ENCODE results near the gene KCNK13.

Gene KCNK13

DNA sequence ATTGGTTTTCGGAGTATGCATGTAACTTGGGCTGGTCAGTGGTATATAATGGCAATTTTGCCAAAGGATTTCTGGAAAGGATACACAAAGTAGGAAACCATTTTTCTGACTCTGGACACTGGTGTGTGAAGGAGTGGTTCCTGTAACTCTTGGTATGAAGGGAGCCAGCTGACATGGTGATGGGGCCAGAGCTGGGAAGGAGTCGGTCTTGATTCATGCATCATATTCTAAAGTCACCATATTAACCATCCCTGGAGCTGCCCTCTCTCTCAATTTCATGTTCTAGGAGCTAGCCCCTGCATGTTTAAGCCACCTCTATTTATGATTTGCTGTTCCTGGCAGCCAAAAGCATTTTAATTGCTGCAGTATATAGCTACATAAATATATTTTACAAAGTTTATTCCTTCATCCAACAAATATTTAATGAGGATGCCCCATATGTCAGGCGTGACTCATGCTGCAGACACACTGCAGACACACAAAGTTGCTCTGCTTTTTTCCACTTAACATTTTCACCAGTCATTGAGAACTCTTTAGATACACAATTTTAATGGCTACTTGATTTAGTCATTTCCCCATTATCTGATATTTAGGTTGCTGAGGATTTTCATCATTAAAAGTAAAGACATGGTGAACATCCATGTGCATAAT lies 115.9 kb downstream of the KCNK13 start:
- no peak for FAIRE-seq
- TF ChIP-seq POLR2AphosphoS5 (IDR thresholded peaks at IDR 0.05; ENCODE audit: low read depth, low read length) (no peak), POU2F2 (IDR thresholded peaks at IDR 0.05; ENCODE audit: low read depth, low read length) (no peak), PAX5 (IDR thresholded peaks at IDR 0.05; ENCODE audit: insufficient read depth, low read length, severe bottlenecking) (no peak)
- DNase-seq (ENCODE audit: insufficient read length, low spot score), result no peak

DNA sequence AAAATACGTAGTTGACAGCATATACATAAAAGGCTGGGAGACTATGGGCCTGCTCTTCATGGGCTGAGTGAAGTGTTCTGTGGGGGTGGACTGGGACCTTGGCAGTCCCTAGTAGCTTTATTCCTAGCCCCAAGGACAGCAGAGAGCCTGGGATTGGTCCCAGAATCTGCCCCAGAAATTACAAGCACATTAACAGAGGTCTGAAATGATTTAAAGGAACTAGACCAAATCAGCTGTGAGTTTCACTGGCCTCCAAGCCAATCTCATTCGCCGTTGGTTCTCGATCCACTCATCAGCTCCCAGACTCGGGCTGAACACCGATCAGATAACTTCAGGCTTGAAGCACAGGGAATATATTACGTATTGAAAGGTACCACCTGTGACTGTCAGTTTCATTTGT lies 117.6 kb downstream of the KCNK13 start:
- no peak for FAIRE-seq
- no peak for DNase-seq (ENCODE audit: insufficient read length, low spot score)
- TF ChIP-seq SPI1 (IDR thresholded peaks at IDR 0.05; ENCODE audit: low read depth, low read length) (no peak), POLR2AphosphoS5 (IDR thresholded peaks at IDR 0.05; ENCODE audit: low read depth, low read length) (no peak), PAX5 (IDR thresholded peaks at IDR 0.05; ENCODE audit: insufficient read depth, low read length, severe bottlenecking) (no peak), POU2F2 (IDR thresholded peaks at IDR 0.05; ENCODE audit: low read depth, low read length) (no peak), TAF1 (IDR thresholded peaks at IDR 0.05; ENCODE audit: low read depth, low read length) (no peak), POLR2A (IDR thresholded peaks at IDR 0.05; ENCODE audit: low read depth, low read length) (no peak)

DNA sequence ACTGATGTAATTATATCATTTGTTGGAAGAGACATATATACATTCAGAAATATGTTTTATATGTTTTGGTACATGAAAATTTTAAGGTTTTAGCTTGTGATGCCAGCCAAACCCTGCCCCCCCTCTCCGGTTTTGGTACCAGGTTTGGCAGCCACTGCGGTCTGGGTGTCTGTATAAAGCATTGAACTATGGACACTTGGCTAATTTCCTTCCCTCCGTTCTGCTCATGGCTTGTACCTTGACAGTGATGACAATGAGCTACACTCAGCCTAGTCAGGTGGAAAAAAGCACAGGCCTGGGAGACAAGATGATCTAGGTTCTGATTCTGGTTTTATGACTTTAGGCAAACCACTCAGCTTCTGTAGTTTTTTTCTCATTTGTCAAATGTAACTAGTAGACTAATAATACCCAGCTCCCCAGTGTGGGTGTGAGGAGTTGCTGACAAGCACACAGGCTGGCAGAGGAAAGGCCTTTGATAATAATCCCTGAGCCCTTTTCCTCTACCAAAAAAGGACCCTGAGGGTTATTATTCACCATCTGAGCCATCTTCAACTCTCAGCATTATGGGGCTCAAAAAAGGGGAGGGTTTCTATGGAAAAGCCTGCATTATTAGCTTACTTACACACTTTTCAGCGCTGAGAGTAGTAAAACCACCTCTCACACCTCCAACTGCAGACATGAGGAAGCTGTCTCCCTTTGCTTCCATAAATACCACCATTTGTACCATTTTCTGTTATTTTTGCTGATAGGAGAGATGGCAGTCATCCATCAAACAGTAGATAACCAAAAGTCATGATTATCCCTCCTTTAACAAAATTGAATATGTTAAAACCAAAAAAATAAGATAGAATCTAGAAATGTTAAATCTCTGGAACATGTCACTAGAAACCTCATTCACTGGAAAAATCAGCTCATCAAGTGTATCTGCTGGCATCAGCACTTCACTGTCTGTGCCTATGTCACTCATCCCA lies 118.3 kb downstream of the KCNK13 start:
- FAIRE-seq (no peak), DNase-seq (ENCODE audit: insufficient read length, low spot score) (no peak)
- TF ChIP-seq PAX5 (IDR thresholded peaks at IDR 0.05; ENCODE audit: insufficient read depth, low read length, severe bottlenecking) (no peak), POLR2AphosphoS5 (IDR thresholded peaks at IDR 0.05; ENCODE audit: low read depth, low read length) (no peak), TAF1 (IDR thresholded peaks at IDR 0.05; ENCODE audit: low read depth, low read length) (no peak), SPI1 (IDR thresholded peaks at IDR 0.05; ENCODE audit: low read depth, low read length) (no peak), POLR2A (IDR thresholded peaks at IDR 0.05; ENCODE audit: low read depth, low read length) (no peak), POU2F2 (IDR thresholded peaks at IDR 0.05; ENCODE audit: low read depth, low read length) (no peak)

DNA sequence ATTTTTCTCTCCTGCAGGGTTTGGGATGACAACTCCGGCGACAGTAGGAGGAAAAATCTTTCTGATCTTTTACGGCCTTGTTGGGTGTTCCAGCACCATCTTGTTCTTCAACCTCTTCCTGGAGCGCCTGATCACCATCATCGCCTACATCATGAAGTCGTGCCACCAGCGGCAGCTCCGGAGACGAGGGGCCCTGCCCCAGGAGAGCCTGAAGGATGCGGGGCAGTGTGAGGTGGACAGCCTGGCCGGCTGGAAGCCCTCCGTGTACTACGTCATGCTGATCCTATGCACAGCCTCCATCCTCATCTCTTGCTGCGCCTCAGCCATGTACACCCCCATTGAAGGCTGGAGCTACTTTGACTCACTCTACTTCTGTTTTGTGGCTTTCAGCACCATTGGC lies 122.3 kb downstream of the KCNK13 start:
- FAIRE-seq (no peak), DNase-seq (ENCODE audit: insufficient read length, low spot score) (no peak)
- TF ChIP-seq POU2F2 (IDR thresholded peaks at IDR 0.05; ENCODE audit: low read depth, low read length), result no peak
- TF ChIP-seq SPI1 (IDR thresholded peaks at IDR 0.05; ENCODE audit: low read depth, low read length), result no peak
- no peak for TF ChIP-seq POLR2A (IDR thresholded peaks at IDR 0.05; ENCODE audit: low read depth, low read length)
- no peak for TF ChIP-seq POLR2AphosphoS5 (IDR thresholded peaks at IDR 0.05; ENCODE audit: low read depth, low read length)
- TF ChIP-seq PAX5 (IDR thresholded peaks at IDR 0.05; ENCODE audit: insufficient read depth, low read length, severe bottlenecking), result no peak
- no peak for TF ChIP-seq TAF1 (IDR thresholded peaks at IDR 0.05; ENCODE audit: low read depth, low read length)

DNA sequence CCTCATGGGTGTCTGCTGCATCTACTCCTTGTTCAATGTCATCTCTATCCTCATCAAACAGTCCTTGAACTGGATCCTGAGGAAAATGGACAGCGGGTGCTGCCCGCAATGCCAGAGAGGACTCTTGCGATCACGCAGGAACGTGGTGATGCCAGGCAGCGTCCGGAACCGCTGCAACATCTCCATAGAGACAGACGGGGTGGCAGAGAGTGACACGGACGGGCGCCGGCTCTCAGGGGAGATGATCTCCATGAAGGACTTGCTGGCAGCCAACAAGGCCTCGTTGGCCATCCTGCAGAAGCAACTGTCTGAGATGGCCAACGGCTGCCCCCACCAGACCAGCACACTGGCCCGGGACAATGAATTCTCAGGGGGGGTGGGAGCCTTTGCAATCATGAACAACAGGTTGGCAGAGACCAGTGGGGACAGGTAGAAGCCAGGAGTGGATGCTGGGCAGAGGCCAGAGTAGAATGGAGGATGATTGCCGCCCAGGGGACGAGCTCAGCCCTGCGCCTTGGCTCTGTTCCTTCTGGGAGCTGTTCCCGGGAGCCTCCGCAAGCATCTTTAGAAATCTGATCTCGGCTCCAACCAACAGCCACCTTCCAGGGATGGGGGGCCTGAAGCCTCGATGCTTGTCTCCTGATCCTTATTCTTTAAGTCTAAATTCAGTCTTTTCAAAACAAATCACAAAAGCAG lies 122.9 kb downstream of the KCNK13 start:
- FAIRE-seq (no peak), DNase-seq (ENCODE audit: insufficient read length, low spot score) (no peak)
- TF ChIP-seq PAX5 (IDR thresholded peaks at IDR 0.05; ENCODE audit: insufficient read depth, low read length, severe bottlenecking) (no peak), POU2F2 (IDR thresholded peaks at IDR 0.05; ENCODE audit: low read depth, low read length) (no peak), POLR2A (IDR thresholded peaks at IDR 0.05; ENCODE audit: low read depth, low read length) (no peak), POLR2AphosphoS5 (IDR thresholded peaks at IDR 0.05; ENCODE audit: low read depth, low read length) (no peak), TAF1 (IDR thresholded peaks at IDR 0.05; ENCODE audit: low read depth, low read length) (no peak), SPI1 (IDR thresholded peaks at IDR 0.05; ENCODE audit: low read depth, low read length) (no peak)

DNA sequence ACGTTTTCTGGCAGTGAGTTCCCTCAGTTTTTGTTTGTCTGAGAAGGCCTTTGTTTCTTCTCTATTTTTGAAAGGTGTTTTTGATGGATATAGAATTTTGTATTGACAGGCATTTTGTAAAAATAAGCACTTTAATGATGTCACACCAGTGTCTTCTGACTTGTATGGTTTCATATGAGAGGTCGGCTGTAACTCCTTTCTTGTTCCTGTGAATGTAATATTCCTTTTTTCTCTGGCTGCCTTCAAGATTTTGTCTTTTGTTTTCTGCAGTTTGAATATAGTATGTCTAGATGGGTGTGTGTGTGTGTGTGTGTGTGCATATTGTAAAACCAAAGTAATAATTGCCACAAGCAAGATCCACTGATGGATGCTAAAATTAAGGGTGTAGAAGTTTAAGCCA lies 126.8 kb downstream of the KCNK13 start:
- FAIRE-seq (no peak), DNase-seq (ENCODE audit: insufficient read length, low spot score) (no peak)

DNA sequence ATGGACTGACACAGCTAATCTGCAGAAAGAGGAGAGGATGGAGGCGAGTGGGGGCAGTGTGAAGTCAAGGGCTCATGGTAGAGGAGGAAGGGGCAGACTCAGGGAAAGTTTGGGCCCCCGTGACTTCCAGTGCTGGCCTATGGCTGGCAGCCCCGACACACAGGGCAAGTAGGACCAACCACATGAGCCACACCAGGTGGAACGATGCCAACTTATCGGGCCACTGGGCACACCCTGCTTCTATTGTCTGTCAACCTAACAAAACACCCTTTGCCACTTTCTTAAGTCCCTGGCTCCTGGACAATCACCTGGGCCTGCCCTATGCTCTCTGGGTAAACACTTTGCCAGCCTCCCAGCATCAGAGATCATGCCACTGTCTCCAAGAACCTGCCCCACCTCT lies 129.4 kb downstream of the KCNK13 start:
- no peak for TF ChIP-seq POLR2A (IDR thresholded peaks at IDR 0.05; ENCODE audit: low read depth, low read length)
- no peak for TF ChIP-seq PAX5 (IDR thresholded peaks at IDR 0.05; ENCODE audit: insufficient read depth, low read length, severe bottlenecking)
- TF ChIP-seq POLR2AphosphoS5 (IDR thresholded peaks at IDR 0.05; ENCODE audit: low read depth, low read length), result no peak
- no peak for TF ChIP-seq TAF1 (IDR thresholded peaks at IDR 0.05; ENCODE audit: low read depth, low read length)
- TF ChIP-seq SPI1 (IDR thresholded peaks at IDR 0.05; ENCODE audit: low read depth, low read length), result no peak
- TF ChIP-seq POU2F2 (IDR thresholded peaks at IDR 0.05; ENCODE audit: low read depth, low read length), result no peak
- FAIRE-seq, result no peak
- no peak for DNase-seq (ENCODE audit: insufficient read length, low spot score)

More for the DNA sequence above, 126.8 kb downstream of the KCNK13 start:
- no peak for TF ChIP-seq PAX5 (IDR thresholded peaks at IDR 0.05; ENCODE audit: insufficient read depth, low read length, severe bottlenecking)
- no peak for TF ChIP-seq POU2F2 (IDR thresholded peaks at IDR 0.05; ENCODE audit: low read depth, low read length)
- no peak for TF ChIP-seq POLR2AphosphoS5 (IDR thresholded peaks at IDR 0.05; ENCODE audit: low read depth, low read length)
- no peak for TF ChIP-seq SPI1 (IDR thresholded peaks at IDR 0.05; ENCODE audit: low read depth, low read length)
- TF ChIP-seq POLR2A (IDR thresholded peaks at IDR 0.05; ENCODE audit: low read depth, low read length), result no peak
- no peak for TF ChIP-seq TAF1 (IDR thresholded peaks at IDR 0.05; ENCODE audit: low read depth, low read length)

DNA sequence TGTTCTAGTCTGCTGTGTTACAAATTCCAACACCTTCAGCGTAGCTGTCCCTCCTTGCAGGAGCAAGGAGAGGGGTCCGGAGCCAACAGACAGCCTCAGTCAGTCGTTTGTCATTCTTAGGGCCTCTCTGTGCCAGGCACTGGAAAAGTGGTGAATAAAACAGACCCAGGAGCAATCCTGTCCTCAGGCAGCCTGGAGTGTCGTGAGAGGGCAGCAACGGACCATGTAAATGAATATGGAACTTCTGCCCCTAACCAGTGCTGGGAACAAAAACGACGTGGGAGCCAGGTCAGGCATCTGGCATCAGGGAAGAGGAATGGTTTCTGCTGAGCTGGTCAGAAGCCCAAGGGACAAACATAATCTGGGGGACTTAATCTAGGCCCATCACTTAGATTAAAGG lies 129.8 kb downstream of the KCNK13 start:
- no peak for FAIRE-seq
- DNase-seq (ENCODE audit: insufficient read length, low spot score), result no peak
- TF ChIP-seq POU2F2 (IDR thresholded peaks at IDR 0.05; ENCODE audit: low read depth, low read length), result no peak
- no peak for TF ChIP-seq PAX5 (IDR thresholded peaks at IDR 0.05; ENCODE audit: insufficient read depth, low read length, severe bottlenecking)
- no peak for TF ChIP-seq SPI1 (IDR thresholded peaks at IDR 0.05; ENCODE audit: low read depth, low read length)
- TF ChIP-seq POLR2AphosphoS5 (IDR thresholded peaks at IDR 0.05; ENCODE audit: low read depth, low read length), result no peak
- TF ChIP-seq TAF1 (IDR thresholded peaks at IDR 0.05; ENCODE audit: low read depth, low read length), result no peak
- TF ChIP-seq POLR2A (IDR thresholded peaks at IDR 0.05; ENCODE audit: low read depth, low read length), result no peak

DNA sequence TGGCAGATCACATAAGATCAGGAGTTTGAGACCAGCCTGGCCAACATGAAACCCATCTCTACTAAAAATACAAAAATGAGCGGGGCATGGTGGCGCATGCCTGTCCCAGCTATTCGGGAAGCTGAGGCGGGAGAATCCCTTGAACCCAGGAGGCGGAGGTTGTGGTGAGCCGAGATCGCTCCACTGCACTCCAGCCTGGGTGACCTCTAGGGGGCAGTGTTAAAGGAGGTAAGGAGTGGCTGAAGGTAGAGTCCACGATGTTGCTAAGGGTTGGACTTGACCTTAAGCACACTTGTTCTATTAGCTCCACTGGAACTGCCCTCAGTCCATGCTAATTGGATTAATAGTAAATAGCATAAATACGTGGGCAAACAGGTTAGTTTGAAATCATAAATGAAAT lies 132.1 kb downstream of the KCNK13 start:
- TF ChIP-seq SPI1 (IDR thresholded peaks at IDR 0.05; ENCODE audit: low read depth, low read length) (no peak), POU2F2 (IDR thresholded peaks at IDR 0.05; ENCODE audit: low read depth, low read length) (no peak), POLR2A (IDR thresholded peaks at IDR 0.05; ENCODE audit: low read depth, low read length) (no peak), POLR2AphosphoS5 (IDR thresholded peaks at IDR 0.05; ENCODE audit: low read depth, low read length) (no peak)
- FAIRE-seq, result no peak
- no peak for DNase-seq (ENCODE audit: insufficient read length, low spot score)
